Stimulated activated CD4-positive, alpha-beta T cell treated with anti-CD3 and anti-CD28 coated beads, Interleukin-15, amount 100 ng/mL, for 1 hour (primary cell): ENCODE measurements around the gene DPEP2NB.

ENCODE experiments used
- DNase-seq, 2 donors: peaks; one replicate each; pipeline ENCODE4 v3.0.0-alpha.2; 2020; ENCODE audit warnings: low read depth in 1 of 2, low spot score in 1 of 2

DPEP2NB gene

GRCh38 chr16:67964477-67965131 lies 51.1 kb downstream of the DPEP2NB start:
- no peak for DNase-seq

- no peak for DNase-seq
These were observed 51.9 kb downstream of the DPEP2NB start for GRCh38 chr16:67963662-67964321.
